Measurements from ENCODE around the gene DNAAF5.
A peak's percentile ranks its signal among the peaks of the same experiment; 100 is the strongest.

The DNAAF5 gene

DNA sequence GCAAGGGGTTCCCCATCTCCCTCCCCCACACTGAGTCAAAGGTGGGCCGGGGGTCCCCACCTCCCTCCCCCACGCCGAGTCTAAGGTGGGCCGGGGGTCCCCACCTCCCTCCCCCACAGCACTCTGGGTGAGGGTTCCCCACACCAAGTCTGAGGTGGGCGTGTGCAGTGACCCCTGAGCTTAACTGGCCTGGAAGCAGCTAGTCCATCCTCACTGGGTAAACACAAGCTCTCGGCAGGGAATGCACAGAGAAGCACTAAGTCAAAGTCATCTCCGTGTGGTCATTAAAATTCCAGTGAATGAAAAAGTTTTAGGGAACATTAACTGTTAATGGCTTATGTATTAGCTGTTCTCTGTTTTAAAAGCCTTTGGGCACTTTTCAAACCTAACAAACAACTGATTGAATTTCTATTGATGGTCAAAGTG, 44.3 kb downstream of the DNAAF5 start:
- no peak for DNase-seq

DNA sequence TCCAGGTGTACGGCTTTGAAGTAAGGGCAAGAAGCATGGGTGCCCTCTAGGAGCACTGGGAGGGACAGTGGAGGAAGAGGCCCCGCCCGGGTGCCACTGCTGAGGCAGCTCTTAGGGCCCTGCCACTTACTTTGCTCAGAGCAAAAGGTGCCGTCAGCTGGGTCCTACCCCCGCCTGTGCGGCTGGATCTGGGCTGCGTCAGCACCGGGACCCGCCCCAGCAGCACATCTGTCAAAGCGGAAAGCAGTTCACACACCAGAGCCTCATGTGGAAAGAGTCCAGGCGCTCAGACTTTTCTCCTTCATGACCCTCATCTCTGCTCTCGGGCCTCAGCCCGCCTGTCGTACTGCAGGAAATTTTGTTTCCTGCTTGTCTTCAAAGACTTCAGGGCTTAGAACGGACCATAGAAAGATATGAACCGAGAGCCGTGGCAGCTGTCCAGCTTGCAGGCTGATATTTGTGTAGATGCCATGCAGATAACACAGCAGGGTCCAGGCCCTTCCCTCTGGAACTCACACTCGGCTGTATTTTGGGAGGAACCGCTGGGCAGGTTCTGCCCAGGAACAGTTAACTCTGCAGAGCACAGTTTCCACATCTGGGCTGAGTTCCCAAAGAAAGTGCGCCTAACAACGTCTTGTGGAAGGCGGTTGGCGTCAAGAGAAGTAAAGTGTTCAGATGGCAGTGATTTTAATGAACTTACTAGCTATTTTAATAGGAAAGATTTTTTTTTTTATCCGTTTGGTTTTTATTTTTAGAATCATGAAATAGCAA, 44.9 kb downstream of the DNAAF5 start:
- DNase-seq = no peak

DNA sequence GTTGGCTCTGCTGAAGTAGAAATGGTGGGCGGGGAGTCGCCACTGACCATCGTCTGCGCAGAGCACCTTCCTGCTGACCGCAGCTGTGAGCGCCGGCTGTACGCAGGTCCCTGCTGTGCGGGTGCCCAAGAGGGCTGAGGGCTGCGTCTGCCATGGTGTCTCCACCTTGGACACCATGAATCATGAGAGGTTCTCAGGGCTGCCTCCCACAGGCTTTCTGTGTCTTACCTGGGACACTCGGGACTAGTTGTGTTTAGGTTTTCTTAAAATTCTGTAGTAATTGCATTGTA, 45.5 kb downstream of the DNAAF5 start:
- DNase-seq = no peak

DNA sequence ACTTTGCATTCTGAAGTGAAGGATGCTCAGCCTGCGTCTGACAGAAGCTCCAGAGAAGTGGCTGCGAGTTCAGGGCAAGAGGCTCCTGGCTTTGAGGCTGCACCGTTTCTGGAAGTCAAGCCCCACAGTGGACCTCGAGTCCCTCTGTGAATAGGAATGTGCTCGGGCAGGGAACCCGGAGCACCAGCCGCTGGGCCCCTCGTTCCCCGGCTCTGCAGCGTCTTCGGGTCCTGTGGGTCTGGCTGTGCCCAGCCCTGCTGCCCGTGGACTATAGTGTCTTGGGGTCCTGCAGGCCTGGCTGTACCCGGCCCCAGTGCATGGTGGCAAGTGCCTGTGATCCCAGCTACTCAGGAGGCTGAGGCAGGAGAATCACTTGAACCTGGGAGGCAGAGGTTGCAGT, 45.9 kb downstream of the DNAAF5 start:
- no peak for DNase-seq

DNA sequence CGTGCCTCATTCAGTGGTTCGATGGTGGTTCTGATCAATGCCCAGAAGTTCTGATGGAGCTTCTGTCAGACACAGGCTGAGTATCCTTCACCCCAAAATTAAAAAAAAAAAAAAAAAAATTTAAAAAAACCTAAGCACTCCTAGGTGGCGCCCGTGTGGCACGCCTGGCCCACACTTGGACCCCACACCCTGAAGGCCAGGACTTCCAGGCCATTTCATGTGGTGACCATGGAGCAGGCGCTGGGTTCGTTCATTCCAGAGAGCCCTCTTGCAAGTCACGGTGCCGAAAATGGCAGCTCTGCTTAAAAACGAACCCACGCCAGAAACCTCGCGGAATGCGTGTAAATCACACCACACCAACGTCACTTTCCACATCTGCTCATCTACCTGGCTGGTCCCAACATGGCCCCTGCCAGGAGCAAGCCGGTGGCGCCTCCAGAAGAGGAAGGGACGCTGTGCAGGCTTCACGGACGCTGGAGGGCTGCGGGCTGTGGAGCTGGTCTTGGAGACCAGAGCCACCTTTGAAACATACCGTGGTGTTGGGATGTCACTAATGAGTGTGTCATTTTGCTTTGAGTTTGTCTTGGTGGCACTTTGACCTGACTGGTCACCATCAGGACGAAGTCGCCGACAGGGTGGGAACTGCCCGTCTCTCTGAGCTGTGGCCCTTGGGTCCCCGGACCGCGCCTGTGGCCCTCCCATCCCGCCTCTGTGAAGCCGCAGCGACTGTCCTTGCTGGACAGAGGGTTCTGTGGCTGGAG, 46.5 kb downstream of the DNAAF5 start:
- DNase-seq = no peak

DNA sequence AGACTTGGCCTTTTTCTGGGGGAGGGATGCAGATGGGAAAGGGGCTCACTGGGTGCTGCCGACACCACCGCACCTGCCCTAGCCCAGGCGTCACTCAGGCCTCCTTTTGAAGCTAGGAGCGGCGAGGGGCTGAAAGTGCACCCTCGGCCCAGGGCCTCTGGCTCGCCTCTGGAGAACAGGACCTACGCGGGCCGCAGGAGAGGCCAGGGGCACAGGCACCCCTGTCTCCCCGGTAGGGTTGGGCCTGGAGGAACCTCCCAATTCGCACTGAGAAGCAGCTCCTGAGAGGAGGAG, 47.1 kb downstream of the DNAAF5 start:
- DNase-seq = no peak

DNA sequence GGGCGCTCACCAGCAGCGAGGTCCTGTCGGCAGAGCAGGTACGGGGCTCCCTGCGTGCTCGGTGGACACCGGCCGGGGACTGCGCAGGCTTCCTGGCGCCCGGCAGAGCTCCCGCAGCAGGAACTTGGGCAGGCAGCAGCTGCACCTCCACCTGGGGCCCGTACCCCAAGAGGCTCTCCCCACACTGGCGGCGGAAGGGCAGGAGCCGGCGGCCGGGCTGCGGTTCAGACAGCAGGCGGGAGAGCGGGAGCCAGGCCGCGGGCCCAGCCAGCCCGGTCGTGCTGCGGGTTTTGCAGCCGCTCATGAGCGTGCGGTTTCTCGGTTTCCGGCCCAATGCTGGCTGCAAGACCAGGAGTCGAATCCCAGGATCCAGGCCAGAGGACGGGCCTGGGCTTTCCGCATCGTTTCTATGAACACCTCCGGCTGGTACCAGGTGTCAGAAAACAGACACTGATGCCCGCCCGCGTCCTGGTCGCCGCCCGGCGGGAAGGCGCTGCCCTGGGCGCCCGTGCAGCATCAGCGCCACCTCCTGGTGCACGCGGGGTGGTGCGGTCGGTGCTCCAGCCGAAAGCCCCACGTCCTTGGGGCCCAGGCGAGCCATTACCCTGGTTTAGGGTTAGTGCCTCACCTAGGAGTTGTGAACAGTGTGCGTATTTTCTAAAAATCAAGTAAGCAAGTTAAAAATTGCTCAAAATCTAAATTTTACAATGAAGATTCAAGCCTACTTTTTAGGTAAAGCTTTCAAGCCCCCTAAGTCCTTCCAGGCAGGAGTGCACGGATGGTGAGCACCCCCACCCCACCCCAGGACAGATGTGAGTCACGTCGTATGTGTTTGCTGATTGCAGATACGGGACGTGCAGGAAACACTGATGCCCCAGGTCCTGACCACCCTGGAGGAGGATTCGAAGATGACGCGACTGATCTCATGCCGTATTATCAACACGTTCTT, 47.9 kb downstream of the DNAAF5 start:
- peak; percentile 30 to 61 (median 50) for DNase-seq

DNA sequence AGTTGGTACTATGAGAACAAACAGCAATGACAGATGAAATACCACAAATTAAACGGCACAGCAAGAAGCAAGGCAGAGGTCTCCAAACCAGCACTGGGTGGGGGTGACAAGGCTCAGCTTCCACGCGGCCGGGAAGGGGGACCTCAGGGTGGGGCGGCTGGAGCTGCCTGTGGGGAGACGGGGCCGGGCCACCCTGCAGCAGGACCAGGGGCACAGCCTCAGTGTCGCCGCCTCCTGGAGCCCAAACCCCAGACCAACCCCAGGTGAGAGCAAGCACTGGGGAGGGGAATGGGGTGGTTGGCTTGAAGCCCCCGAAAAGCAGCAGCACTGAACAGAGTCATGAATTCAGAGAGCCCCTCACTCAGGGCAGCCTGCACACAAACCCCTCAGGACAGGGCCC, 49.9 kb downstream of the DNAAF5 start:
- no peak for DNase-seq

DNA sequence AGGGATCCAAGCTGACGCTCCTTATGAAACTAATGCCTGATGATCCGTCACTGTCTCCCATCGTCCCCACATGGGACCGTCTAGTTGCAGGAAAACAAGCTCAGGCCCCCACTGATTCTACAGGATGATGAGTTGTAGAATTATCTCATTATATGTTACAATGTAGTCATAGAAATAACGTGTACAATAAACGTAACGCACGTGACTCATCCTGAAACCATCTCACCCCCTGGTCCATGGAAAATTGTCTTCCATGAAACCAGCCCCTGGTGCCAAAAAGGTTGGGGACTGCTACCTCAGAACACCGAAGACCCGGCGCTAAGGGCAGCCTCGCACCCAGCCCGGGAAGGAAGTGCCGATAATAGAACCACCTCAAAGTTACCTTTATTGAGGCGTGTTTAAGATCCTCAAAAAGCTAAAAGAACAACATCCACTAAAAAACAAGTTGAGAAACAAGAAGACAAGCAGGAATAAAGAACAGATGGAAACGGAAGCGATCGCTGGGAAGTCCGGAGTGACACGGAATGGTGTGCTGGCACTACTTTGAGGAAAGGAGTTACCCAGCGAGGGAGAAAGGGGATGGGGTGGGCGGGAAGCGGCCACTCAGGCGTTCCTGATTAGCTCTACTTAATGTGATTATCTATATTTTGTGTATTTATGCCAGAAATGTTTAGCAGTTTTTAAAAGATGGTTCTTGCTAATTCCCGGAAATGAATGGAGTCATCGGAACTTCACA, 50.7 kb downstream of the DNAAF5 start:
- no peak for DNase-seq

DNA sequence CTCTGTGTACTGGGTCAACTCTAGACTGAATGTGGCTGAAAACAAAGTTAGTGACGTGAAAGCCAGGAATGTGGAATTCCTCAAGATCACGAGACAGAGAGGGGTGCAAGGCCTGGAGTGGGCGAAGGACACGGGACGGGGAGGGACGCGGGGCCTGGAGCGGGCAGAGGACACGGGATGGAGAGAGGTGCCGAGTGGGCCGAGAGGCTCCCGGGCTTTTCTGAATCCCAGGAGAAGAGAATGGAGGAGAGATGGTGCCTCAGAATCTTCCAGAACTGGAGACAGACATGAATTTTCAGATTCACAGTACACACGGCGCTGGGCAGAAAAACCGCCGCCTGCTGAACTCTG, 51.2 kb downstream of the DNAAF5 start:
- DNase-seq = no peak

DNA sequence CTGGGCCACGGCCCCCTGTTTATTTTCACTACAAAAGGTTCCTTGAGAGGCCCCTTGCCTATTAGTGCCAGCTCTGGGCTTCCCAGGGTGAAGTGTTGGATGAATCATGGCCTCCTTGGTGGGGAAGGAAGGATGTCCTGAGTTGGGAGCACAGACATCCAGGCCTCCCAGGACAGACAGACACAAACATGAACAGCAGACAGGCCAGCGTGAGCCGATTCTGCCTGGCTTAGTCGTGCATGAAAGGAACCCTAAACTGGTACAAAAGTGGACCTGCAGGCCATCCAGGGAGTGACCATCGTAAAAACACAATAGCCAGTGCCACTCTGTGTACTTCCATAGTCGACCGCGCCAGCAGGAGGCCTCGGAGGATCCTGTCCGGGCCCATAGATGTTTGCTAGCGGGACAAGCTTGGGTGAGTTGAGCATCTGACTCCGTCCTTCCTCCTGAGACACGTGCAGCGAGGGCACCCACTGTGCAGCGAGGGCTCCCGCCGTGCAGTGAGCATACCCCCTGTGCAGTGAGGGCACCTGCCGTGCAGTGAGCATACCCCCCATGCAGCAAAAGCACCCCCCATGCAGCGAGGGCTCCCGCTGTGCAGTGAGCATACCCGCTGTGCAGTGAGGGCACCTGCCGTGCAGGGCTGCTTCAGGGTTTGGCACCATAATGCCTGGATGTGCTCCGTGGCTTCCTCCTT, 51.9 kb downstream of the DNAAF5 start:
- no peak for DNase-seq

DNA sequence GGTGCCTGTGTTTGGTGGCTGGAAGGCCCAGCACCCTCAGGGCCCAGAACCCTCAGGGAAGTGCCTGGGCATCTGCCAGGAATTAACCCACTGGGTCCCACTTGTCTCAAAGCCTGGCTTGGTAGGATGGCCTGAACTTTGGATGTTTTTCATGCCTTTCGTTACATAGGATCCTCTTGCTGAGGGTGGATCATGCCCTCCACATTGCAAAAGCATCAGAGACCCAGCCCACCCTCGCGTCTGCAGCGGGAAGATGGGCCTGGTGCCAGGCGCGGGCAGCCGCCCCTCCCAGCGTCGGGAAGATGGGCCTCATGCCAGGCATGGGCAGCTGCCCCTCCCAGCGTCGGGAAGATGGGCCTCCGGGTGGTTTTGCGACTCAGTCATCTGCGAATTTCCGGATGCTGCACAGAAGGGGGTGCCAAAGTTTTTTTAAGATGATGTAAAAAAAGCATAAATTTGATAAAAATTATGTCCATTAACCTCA, 52.5 kb downstream of the DNAAF5 start:
- DNase-seq = no peak

DNA sequence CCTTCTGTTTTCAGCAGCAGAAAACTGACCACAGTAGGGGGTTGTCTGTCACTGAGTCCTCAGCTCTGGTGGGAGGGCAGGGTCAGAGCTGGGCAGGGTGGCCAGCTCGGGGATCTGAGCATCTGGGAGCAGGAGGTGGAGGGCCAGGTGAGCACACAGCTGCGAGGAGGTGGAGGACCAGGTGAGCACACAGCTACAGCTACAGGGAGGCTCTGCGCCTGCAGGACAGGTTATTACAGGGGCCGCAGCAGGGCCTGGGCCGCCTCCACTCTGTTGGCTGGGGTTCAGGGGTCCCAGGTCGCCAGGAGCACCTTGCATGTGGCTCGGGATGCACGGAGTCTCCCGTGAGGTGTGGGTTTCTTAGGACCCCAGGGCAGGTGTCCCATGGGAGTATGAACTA, 53.0 kb downstream of the DNAAF5 start:
- DNase-seq = no peak

DNA sequence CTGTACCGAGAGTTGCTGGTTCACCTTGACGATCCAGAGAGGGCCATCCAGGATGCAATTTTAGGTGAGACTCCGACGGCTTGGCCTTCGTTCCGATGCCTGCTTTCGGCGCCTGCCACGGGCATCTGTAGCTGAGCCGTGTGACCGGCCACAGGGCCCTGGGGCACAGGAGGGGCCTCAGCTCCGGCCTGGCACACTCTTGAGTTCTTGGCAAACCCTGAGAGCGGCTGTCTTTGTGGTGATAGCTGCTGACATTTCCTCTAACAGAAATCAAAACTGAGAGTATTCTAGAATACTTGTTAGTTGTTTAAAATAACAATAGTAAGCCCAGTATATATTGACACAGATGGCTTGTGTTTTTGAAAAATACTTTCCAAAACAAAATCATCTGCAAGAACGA, 53.6 kb downstream of the DNAAF5 start:
- no peak for DNase-seq

DNA sequence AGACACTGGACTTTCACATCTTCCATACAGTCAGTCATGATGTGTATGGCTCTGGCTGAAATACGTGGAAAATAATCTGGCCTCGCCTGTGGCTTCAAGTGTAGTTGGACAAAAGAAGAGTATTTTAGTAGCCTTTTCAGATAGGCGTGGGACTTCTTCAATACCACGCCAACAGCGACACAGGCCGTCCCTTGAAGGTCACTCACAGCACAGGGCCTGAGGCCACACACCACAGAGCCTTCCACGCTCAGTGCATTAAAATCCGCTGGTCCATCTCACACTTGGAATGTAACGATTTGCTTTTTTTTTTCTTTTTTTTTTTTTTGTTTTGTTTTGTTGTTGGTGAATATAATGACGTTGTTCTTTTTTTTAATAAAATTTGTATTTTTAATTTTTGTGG, 54.0 kb downstream of the DNAAF5 start:
- no peak for DNase-seq

DNA sequence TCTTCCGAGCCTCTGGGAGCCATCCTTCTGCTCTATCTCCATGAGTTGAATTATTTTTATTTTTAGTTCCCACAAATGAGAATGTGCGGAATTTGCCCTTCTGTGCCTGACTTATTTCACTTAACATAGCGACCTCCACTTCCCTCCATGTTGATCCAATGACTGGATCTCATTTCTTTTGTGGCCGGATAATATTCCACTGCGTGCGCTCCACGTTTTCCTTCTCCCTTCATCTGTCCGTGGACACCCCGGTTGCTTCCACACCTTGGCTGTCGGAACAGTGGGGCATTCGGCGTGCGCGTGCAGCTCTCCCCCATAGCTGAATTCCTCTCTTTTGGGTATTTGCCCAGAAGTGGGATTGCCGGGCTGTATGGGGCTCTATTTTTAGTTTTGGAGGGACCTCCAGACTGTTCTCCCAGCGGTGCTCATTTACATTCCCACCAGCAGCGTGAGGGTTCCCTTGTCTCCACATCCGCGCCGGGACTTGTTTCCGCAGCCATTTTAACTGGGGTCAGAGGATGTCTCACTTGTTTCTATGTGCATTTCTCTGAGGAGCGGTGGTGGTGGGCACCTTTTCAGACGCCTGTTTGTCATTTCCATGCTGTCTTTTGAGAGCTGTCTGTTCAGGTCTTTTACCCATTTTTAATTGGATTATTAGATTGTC, 54.8 kb downstream of the DNAAF5 start:
- no peak for DNase-seq

DNA sequence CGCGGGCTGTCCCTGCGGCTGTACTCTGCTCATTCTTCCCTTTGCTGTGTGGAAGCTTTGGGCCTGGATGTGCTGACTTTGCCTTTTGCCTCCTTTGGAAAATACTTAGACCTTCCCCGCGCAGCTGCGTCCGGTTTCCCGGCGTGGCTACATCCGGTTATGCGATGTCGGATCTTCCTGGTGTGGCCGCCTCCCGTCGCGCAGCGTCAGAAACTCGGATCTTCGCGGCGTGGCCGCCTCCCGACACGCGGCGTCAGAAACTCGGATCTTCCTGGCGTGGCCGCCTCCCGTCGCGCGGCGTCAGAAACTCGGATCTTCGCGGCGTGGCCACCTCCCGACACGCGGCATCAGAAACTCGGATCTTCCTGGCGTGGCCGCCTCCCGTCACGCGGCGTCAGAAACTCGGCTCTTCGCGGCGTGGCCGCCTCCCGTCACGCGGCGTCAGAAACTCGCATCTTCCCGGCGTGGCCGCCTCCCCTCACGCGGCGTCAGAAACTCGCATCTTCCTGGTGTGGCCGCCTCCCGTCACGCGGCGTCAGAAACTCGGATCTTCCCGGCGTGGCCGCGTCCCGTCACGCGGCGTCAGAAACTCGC, 55.5 kb downstream of the DNAAF5 start:
- DNase-seq = no peak

DNA sequence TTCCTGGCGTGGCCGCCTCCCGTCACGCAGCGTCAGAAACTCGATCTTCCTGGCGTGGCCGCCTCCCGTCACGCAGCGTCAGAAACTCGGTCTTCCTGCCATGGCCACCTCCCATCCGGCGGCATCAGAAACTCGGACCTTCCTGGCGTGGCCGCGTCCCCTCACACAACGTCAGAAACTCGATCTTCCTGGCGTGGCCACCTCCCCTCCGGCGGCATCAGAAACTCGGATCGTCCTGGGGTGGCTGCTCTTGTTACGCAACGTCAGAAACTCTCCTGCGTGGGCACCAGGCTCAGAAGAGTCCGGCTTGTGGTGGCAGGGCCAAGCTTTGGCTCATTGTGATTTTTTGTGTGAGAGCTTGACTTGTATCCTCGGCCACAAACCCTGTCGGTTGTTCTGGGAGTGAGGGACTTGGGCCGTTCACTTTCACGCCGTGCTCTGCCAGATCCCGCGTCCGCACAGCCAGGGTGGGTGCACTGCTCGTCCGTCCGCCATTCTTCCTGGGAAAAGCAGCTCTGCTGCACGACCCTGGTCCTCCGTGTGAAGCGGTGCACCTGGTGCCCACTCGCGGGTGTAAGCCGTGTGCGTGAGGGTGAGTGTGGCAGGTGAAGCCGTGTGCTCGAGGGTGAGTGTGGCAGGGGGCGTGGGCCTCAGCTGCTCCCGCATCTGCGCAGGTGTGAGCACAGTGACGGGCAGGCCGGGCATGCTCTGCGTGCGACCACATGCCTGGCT, 56.4 kb downstream of the DNAAF5 start:
- DNase-seq = no peak

DNA sequence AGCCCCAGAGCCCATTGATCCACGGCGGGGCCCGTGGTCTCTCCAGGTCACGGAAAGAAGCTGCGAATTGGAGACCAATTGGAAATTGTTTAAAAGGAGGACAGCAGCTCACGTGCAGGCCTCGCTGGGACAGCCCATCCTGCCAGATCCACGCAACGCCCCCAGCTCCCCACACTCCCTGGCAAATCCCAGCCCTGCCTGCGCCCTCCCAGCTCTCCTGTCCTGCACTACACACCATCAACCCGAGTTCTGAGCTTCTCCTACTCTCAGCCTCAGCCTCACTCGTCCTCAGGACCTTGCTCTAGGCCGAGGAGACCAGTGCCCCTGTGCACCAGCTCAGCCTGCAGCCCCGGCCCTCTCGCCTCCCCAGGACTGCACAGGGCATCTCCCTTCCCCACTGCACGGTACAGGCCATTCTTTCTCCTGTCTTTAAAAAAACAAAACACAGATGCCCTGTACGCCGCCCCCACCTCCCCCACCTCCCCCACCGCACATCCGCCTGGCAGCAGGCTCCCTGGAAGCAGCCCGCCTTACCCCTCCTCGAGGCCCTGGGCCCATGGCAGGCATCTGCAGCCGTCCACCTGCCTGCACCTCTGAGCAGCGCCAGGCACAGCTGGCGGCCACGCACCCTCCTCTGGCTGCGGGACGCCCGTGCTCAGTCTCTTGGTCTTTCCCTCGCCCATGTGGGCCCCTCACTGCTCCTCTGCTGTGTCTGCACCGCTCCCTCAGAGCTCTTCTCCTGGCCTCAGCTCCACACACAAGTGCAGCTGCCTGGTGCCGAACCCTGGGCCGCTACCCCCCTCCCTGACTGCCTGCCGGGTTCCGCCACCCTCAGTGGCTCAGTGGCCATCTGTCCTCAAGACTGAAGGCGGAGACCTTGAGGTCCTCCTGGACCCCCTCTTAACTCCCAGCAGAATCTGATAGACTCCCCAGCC, 57.3 kb downstream of the DNAAF5 start:
- DNase-seq = no peak
